ENCODE results near the gene SEC14L1. TPM values are rescaled to one million over a fixed set of nuclear protein-coding genes. Genes with fewer than 3 reads are reported as not detected.
"Not testable (repeated sequence)": the region's sequence is repeated elsewhere in the genome, so short reads cannot be mapped to it uniquely, and the experiment has no call there.

The SEC14L1 gene
- total RNA-seq, 1 donor from 2014 or later, result 44.3 TPM

DNA sequence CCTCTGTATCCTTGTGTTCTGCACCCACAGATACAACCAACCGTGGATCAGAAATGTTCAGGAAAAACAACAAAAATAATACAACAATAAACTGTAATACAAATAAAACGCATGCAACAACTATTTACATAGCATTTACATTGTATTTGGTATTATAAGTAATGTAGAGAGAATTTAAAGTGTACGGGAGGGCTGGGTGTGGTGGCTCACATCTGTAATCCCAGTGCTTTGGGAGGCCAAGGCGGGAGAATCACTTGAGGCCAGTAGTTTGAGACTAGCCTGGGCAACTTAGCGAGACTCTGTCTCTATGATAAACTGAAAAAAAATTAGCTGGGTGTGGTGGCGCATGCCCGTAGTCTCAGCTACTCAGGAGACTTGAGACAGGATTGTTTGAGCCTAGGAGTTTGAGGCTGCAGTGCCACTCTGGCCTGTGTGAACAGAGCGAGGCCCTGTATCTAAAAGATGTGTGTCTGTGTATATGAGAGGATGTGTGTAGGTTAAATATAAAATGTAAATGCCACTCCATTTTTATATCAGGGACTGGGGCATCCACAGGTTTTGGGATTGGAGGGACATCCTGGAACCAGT lies 13.3 kb downstream of the SEC14L1 start:
- H3K4me3 ChIP-seq (ENCODE audit: low read depth, low read length), result no peak overlapping the region
- no peak for DNase-seq (ENCODE audit: low read depth)
- TF ChIP-seq, protein P1, sequence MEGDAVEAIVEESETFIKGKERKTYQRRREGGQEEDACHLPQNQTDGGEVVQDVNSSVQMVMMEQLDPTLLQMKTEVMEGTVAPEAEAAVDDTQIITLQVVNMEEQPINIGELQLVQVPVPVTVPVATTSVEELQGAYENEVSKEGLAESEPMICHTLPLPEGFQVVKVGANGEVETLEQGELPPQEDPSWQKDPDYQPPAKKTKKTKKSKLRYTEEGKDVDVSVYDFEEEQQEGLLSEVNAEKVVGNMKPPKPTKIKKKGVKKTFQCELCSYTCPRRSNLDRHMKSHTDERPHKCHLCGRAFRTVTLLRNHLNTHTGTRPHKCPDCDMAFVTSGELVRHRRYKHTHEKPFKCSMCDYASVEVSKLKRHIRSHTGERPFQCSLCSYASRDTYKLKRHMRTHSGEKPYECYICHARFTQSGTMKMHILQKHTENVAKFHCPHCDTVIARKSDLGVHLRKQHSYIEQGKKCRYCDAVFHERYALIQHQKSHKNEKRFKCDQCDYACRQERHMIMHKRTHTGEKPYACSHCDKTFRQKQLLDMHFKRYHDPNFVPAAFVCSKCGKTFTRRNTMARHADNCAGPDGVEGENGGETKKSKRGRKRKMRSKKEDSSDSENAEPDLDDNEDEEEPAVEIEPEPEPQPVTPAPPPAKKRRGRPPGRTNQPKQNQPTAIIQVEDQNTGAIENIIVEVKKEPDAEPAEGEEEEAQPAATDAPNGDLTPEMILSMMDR (conservative IDR thresholded peaks at IDR 0.05; ENCODE audit: low read depth, low read length), result no peak

DNA sequence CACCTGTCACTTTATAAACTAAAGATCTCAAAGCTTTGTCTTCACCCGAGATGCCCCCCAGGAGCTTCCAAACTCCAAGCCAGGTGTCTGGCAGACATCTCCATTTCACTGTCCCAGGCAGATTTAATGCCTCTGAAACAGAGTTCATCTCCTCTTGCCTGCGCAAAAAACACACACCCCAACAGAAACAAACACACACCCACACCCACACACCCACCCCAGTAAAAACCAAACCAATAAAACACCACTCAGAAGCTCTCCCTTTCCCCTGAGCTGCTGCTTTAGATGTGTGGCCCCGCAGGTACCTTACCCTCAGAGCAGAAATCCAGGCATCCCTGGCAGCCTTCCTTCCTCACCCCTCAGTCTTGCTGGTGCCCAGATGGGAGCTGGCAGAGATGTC lies 14.4 kb downstream of the SEC14L1 start:
- DNase-seq (ENCODE audit: low read depth), result no peak
- TF ChIP-seq, protein P1 (conservative IDR thresholded peaks at IDR 0.05; ENCODE audit: low read depth, low read length), result no peak
- H3K4me3 ChIP-seq (ENCODE audit: low read depth, low read length), result no peak overlapping the region

DNA sequence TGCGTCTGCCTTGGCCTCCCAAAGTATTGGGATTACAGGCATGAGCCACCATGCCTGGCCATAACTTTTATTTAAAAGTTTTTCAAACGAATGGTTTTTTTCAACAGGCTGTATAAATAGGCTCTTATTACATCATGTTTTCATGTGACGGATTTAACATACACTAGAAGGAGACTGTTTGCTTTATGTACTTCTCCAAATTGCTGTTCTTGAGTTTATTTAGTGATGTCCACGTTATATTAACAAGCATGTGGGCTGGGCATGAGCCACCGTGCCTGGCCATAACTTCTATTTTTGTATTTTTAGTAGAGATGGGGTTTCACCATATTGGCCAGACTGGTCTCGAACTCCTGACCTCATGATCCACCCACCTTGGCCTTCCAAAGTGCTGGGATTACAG lies 17.0 kb downstream of the SEC14L1 start:
- not testable (repeated sequence) for H3K4me3 ChIP-seq (ENCODE audit: low read depth, low read length); DNase-seq (ENCODE audit: low read depth)

DNA sequence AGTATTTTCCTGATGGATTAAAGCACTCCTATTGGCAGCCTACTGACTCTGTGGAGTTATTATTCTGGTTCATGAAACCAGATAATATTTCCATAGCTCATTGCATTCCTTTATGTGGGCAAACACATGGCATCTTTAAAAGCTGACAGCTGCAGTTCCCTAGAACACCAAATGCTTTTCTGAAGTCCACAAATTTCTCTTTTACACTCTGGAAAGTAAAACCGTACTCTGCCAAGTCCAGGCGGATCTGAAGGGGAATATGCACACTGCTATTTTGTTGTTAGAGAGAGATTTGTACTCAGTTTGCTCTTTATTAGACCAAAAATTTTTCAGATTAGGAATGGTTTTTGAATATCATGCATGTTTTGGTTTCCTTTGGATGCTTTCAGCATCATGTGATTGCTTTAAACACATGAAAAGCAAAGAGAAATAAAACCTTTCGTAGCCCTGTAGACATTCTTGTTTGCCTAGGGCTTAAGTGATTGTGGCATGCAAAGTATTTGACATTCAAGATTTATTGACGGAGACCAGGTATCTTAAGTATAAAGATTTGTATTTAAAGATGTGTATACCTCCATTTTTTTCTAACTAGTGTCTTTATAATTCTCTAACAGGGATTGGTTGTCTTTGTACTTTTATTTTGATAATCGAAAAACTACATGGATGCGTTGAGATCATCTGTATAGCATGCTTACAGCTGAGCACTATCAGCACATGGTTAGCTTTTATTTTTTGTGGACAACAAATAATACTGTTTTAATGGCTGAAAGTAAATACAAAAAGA lies 19.5 kb downstream of the SEC14L1 start:
- no peak overlapping the region for H3K4me3 ChIP-seq (ENCODE audit: low read depth, low read length)
- no peak for DNase-seq (ENCODE audit: low read depth)
- TF ChIP-seq, protein P1 (conservative IDR thresholded peaks at IDR 0.05; ENCODE audit: low read depth, low read length), result no peak

DNA sequence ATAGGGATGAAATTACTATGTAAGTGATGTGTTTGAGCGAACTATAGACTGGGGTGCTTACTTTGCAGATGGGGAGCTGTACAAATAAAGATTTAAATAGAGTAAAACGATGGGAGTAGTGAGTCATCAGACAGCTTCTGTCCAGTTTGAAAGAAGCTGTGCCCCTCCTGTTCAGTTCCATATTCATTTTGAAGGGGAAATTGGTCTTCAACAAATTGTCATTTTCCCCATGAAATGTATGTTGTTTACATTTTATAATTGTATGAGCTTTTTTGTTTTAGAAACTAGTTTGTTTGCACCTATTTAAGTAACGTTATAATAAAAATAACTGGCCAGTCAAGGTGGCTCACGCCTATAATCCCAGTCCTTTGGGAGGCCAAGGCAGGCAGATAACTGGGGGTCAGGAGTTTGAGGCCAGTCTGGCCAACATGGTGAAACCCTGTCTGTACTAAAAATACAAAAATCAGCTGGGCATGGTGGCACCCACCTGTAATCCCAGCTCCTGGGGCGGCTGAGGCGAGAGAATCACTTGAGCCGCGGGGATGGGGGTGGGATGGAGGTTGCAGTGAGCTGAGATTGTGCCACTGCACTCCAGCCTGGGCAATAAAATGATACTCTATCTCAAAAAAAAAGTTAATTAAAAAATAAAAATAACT lies 20.2 kb downstream of the SEC14L1 start:
- TF ChIP-seq, protein P1 (conservative IDR thresholded peaks at IDR 0.05; ENCODE audit: low read depth, low read length), result no peak
- DNase-seq (ENCODE audit: low read depth), result no peak
- H3K4me3 ChIP-seq (ENCODE audit: low read depth, low read length), result no peak overlapping the region

DNA sequence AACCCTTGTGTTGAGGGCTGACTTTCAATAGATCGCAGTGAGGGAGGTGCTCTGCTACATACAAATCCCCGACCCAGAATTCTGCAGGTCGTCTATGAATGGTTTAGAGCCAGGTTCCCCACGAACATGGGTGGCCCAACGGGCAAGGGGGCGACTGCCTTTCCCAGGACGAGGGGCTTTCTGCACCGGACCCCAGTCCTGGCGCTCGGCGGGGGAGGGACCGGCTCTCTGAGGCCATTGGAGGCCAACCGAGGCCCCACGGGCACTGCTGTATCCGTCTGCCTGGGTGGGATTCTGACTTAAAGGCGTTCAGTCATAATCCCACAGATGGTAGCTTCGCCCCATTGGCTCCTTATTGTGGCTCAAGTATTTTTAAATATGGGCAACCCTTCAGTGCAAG lies 21.2 kb downstream of the SEC14L1 start:
- H3K4me3 ChIP-seq (ENCODE audit: low read depth, low read length), result no peak overlapping the region
- TF ChIP-seq, protein P1 (conservative IDR thresholded peaks at IDR 0.05; ENCODE audit: low read depth, low read length), result no peak
- DNase-seq (ENCODE audit: low read depth), result no peak

DNA sequence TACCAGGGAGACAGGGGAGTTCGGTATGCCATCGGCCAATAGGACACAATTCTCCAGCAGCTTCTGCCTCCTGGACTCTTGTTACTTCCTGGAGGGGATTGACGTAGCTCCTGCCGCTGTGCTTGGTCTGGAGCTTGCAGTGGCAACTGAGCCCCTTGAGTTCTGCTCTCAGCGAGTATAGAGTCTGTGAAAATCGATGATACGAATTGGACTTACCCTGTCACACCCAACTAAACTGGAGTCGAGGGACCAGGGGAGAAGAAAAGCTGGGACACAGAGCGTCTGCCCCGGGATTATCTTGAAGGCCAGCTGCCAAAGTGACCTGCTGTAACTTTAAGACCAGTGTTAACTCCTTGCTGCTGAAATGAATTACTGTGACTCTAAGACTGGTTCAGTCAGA lies 22.2 kb downstream of the SEC14L1 start:
- no peak overlapping the region for H3K4me3 ChIP-seq (ENCODE audit: low read depth, low read length)
- TF ChIP-seq, protein P1 (conservative IDR thresholded peaks at IDR 0.05; ENCODE audit: low read depth, low read length), result no peak
- DNase-seq (ENCODE audit: low read depth), result no peak
